CD4-positive, alpha-beta T cell treated with Interleukin-21 for 1 hour (primary cell): ENCODE results near the gene DNAJC27.

ENCODE experiments used
- DNase-seq: peaks from one replicate; pipeline ENCODE4 v3.0.0-alpha.2; 2020

The DNAJC27 gene

GRCh38 chr2:24903161-24904103, 68.3 kb downstream of the DNAJC27 start:
- no peak for DNase-seq

GRCh38 chr2:24899361-24899910, 72.3 kb downstream of the DNAJC27 start:
- no peak for DNase-seq

DNA sequence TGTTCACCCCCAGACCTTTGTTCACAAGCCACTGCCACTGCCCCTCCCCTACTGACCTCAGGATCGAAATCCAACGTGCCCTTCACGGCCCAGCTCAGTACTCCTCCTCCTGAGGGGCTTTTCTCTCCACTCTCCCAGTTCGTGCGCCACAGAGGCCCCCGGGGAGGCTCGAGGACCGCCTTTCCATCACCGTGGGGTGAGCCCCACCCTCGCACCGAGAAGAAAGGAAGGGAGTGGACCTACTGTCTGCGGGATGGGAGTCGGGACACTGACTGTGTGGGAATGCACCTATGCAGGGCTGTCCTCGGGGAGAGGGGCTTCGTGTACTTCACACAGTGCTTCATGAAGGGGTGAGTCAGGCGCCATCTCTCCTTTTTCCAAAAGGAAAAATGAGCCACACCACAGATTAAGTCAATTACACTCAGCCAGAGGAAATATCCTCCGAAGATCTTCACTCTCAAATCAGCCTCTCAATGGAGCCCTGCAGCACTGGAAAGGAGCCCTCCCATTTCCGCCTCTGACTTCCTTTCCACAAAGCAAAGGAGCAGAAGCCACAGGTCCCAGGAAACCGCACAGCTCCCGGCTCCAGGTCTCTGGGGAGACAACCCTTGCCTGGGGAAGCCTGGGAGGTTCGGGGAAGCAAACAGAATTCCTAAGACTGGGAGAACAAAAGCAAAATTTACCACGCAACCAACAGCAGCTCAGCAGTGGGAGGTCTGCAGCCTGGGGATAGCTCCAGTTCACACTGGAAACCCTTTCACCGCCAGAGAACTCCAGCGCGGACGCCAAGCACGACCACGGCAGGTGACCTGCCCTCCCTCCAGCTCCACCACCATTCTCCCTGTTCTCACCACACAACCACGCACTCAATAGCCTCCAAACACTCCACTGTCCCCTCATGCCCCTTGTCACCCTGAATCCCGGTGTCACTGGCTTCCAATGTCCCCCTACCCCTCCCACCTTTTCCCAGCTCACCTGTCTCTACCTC, 73.3 kb downstream of the DNAJC27 start:
- DNase-seq, result no peak

GRCh38 chr2:24894750-24895149, 77.0 kb downstream of the DNAJC27 start:
- no peak for DNase-seq

DNA sequence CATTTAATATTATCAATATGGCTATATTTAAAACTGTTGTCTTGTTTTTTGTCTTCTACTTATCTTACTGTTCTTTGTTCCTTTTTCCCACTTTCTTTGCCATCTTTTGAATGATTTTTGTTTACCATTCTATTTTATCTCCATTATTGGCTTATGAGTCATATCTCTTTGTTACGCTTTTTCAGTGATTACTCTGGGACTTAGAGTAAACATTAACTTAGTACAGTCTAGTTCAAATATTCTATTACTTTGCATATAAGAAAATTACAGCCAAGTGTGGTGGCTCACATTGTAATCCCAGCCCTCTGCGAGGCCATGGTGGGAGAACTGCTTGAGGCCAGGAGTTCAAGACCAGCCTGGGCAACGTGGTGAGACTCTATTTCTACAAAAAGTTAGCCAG, 77.8 kb downstream of the DNAJC27 start:
- DNase-seq, result no peak
